ENCODE results near the gene PRR36. TPM values are rescaled to one million over a fixed set of nuclear protein-coding genes. Genes with fewer than 3 reads are reported as not detected.

PRR36 gene
- total RNA-seq, 4 donors from 2014 or later, result 0.13 to 0.45 (median 0.20) TPM

DNA sequence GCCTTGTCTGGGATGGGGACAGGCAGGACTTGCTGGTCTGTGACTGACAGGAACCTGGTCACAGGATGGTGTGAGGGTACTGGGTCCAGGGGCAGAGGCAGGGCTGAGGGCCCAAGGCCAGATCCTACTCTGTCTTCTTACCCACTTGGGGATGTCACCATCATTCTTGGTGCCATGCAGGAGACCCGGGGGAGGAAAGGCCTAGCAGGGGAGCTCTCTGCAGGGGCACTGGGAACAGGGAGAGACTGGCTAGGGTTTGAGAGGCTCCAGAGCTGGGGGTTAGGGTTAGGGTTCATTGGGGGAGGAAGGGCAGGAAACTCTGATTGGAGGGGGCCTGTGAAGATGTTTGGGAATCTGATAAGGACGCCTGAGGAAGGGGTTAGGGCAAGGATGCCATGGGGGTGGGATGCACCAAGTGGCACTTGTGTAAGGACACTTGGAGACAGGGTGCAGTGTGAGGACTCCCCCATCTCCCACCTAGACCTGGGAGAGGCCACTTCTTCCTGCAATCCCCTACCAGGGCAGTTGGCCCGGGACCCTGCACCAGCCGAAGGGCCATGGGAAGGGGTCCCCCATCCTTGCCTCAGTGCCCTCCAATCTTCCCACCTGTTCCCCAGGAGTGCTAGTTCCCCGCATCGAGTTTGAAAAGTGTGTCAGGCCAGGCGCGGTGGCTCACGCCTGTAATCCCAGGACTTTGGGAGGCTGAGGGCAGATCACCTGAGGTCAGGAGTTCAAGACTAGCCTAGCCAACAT lies 6.9 kb downstream of the PRR36 start:
- TF ChIP-seq CTCF (IDR thresholded peaks at IDR 0.05), result no peak
- TF ChIP-seq POLR2A (IDR thresholded peaks at IDR 0.05), result no peak
- intact Hi-C loops (cut with DNase I), result no loop called here
- Histone ChIP-seq H3K4me3 (replicated peaks in 1 of 3) (no peak overlapping the region), H3K4me1 (peaks cover 9 to 21% of the 10 kb centered on the region in 2 donors), H3K36me3 (no peaks in the 10 kb centered on the region), H3K27ac (no peak overlapping the region), H3K27me3 (no peaks in the 10 kb centered on the region), H3K9me3 (no peaks in the 10 kb centered on the region)
- DNase-seq, result no peak
- WGBS, 2 donors, result 86 to 89% methylated on average over 5 to 9 of the region's 9 CpGs

DNA sequence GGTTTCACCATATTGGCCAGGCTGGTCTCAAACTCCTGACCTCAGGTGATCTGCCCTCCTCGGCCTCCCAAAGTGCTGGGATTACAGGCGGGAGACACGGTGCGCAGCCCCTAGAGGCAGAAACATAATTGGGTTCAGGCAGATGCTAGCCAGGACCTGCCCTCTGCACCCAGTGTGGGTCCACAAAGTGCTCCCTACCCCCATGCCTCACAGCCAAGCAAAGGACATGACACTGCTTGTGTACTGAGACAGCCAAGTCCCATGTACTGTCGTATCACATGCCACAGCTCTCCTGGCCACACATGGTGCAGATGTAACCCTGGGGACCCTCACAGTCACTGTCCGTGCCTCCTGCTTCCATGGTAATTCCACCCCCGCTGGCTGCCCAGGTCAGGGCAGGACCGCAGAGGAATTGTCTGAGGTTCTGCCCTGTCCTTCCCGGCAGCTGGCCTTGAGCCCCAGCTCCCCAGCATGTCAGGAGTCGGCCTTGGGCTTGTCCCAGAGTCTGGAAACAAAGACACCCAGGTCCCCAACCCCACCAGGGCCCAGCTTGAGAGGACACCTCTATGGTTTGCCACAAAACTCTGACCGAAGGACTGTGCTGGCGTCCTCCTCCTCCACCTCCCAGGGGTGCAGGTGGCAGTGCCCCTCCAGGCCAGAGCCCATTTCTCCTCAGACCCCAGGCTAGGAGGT lies 7.6 kb downstream of the PRR36 start:
- intact Hi-C loops (cut with DNase I), result no loop called here
- Histone ChIP-seq H3K9me3 (no peaks in the 10 kb centered on the region), H3K4me1 (peaks cover 14 to 25% of the 10 kb centered on the region in 2 donors), H3K27ac (no peak overlapping the region), H3K4me3 (replicated peaks in 1 of 3) (no peak overlapping the region), H3K36me3 (no peaks in the 10 kb centered on the region), H3K27me3 (no peaks in the 10 kb centered on the region)
- WGBS, 2 donors, result 62 to 66% methylated on average over 6 to 7 of the region's 12 CpGs
- TF ChIP-seq POLR2A (IDR thresholded peaks at IDR 0.05), result no peak
- no peak for DNase-seq

DNA sequence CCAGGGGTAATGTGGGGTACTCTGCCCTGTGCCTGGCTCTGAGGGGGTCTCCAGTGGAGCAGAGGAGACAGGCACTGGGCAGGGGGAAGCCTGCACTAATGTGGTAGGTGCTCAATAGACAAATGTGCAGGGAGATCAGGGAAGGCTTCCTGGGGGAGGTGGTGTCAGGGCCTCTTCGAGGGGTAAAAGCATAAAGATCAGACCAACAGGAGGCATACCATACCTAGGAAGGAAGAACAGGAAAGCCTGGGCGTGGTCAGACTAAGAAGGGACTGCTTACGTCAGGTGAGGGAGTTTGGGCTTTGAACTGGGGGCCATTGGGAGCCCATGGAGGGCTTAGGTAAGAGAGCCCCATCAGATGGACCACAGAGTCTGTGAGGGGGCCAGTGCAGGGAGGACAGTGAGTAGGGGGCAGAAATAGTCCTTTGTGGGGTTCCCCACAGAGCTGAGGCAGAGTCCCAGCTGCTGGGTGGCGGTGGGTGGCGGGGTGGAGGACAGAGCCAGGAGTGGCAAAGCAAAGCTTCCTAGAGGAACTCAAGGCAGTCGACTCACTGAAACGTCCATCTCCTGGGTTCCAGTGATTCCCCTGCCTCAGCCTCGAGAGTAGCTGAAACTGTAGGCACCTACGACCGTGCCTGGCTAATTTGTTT lies 8.8 kb downstream of the PRR36 start:
- no peak overlapping the region for H3K4me3 ChIP-seq (replicated peaks in 1 of 3)
- 49 to 50% methylated on average over 10 of the region's 10 CpGs for WGBS, 2 donors
- no peaks in the 10 kb centered on the region for H3K9me3 ChIP-seq
- H3K27ac ChIP-seq, result no peak overlapping the region
- H3K27me3 ChIP-seq, result no peaks in the 10 kb centered on the region
- no peak for DNase-seq
- intact Hi-C loops (cut with DNase I), result no loop called here
- H3K36me3 ChIP-seq, result no peaks in the 10 kb centered on the region
- peaks cover 14 to 25% of the 10 kb centered on the region in 2 donors for H3K4me1 ChIP-seq
- TF ChIP-seq POLR2A (IDR thresholded peaks at IDR 0.05) (no peak), CTCF (IDR thresholded peaks at IDR 0.05) (no peak)

GRCh38 chr19:7864690-7865074 lies 9.5 kb downstream of the PRR36 start:
- Histone ChIP-seq H3K27me3 (no peaks in the 10 kb centered on the region), H3K36me3 (no peaks in the 10 kb centered on the region), H3K4me3 (replicated peaks in 1 of 3) (no peak overlapping the region), H3K27ac (no peak overlapping the region), H3K9me3 (no peaks in the 10 kb centered on the region), H3K4me1 (peaks cover 14 to 22% of the 10 kb centered on the region in 2 donors)
- intact Hi-C loops (cut with DNase I), result no loop called here
- DNase-seq, result no peak
- 65 to 76% methylated on average over 18 of the region's 18 CpGs for WGBS, 2 donors
- TF ChIP-seq POLR2A (IDR thresholded peaks at IDR 0.05), result no peak
- no peak for TF ChIP-seq CTCF (IDR thresholded peaks at IDR 0.05)

- Histone ChIP-seq H3K9me3 (no peaks in the 10 kb centered on the region), H3K4me3 (replicated peaks in 1 of 3) (no peak overlapping the region), H3K36me3 (no peaks in the 10 kb centered on the region), H3K27ac (no peak overlapping the region), H3K27me3 (no peaks in the 10 kb centered on the region), H3K4me1 (peaks cover 14 to 17% of the 10 kb centered on the region in 2 donors)
- TF ChIP-seq POLR2A (IDR thresholded peaks at IDR 0.05), result no peak
- intact Hi-C loops (cut with DNase I), result no loop called here
- no peak for DNase-seq
- 78 to 86% methylated on average over 9 to 15 of the region's 21 CpGs for whole genome bisulfite sequencing, 2 donors
Observed at GRCh38 chr19:7863971-7864689, 10.1 kb downstream of the PRR36 start.

All from thyroid gland (tissue), 4 donors.